HFFc6 (cell line): ENCODE data around the gene RNU6-9. TPM values are rescaled to one million over a fixed set of nuclear protein-coding genes. Genes with fewer than 3 reads are reported as not detected.
A peak's percentile ranks its signal among the peaks of the same experiment; 100 is the strongest.

Experiments
- DNase-seq: peaks from one replicate; pipeline ENCODE4 v3.0.0-alpha.2; 2018
- H3K27ac Mint-ChIP-seq: 2 replicates; pipeline ENCODE4 v1.8.0; 2020; ENCODE audit warnings: mild to moderate bottlenecking, mixed read lengths
- H3K27me3 Mint-ChIP-seq: 2 replicates; pipeline ENCODE4 v1.8.0; 2021; ENCODE audit warnings: mild to moderate bottlenecking, moderate library complexity, mixed read lengths; ENCODE audit not compliant: insufficient read depth
- H3K36me3 Mint-ChIP-seq: 2 replicates; pipeline ENCODE4 v1.8.0; 2021; ENCODE audit warnings: low read depth, mixed read lengths
- H3K4me1 Mint-ChIP-seq: 2 replicates; pipeline ENCODE4 v1.8.0; 2020; ENCODE audit warnings: low read depth, mixed read lengths
- H3K4me3 Mint-ChIP-seq: 2 replicates; pipeline ENCODE4 v1.8.0; 2020; ENCODE audit warnings: mild to moderate bottlenecking, moderate library complexity, mixed read lengths
- H3K9me3 Mint-ChIP-seq: 2 replicates; pipeline ENCODE4 v1.8.0; 2020; ENCODE audit warnings: mild to moderate bottlenecking, mixed read lengths
- CTCF ChIP-seq: fragments of 200-600 bp; sonication (generic); IDR thresholded peaks from 2 replicates; pipeline ENCODE4 v1.5.0; 2021; ENCODE audit warnings: antibody characterized with exemption, mild to moderate bottlenecking
- total RNA-seq, 6 experiments: library from RNA; stranded (reverse); fragmentation: NEBNext Ultra II Directional; extraction: Animal tissue kit (Norgen Biotek cat#: 25700); gene quantifications; 2 replicates in 1 of 6; 3 replicates in 5 of 6; pipeline ENCODE4 v1.2.3, GENCODE V29; 2021

Gene RNU6-9
- total RNA-seq, 6 experiments from 2014 or later = not detected

- H3K27me3 Mint-ChIP-seq = no peaks in the 10 kb centered on the region; the same call in 1 of the 2 replicates
- 0 out of 2 replicates have a peak overlapping the region, but pooled peaks have one; percentile 31 for H3K27ac Mint-ChIP-seq
- DNase-seq = no peak
- peak overlapping the region; percentile 71 for H3K4me3 Mint-ChIP-seq
- peaks cover 11% of the 10 kb centered on the region for H3K4me1 Mint-ChIP-seq
- no peaks in the 10 kb centered on the region for H3K9me3 Mint-ChIP-seq
- H3K36me3 Mint-ChIP-seq = no peaks in the 10 kb centered on the region
- no peak for TF ChIP-seq CTCF
Measured at GRCh38 chr19:911197-912033, 18.1 kb downstream of the RNU6-9 start.

GRCh38 chr19:912181-913079 is 19.1 kb downstream of the RNU6-9 start:
- peaks cover 11% of the 10 kb centered on the region for H3K4me1 Mint-ChIP-seq
- H3K4me3 Mint-ChIP-seq = peak overlapping the region; percentile 78
- no peaks in the 10 kb centered on the region; the same call in 1 of the 2 replicates for H3K27me3 Mint-ChIP-seq
- no peaks in the 10 kb centered on the region for H3K9me3 Mint-ChIP-seq
- no peaks in the 10 kb centered on the region for H3K36me3 Mint-ChIP-seq
- H3K27ac Mint-ChIP-seq = no peak overlapping the region
- DNase-seq = no peak
- TF ChIP-seq CTCF = no peak

- Mint-ChIP-seq H3K4me3 (peak within 1 kb of the TSS; percentile 83), H3K4me1 (peaks cover 11% of the 10 kb centered on the region), H3K9me3 (no peaks in the 10 kb centered on the region), H3K27ac (peak within 1 kb of the TSS; percentile 78), H3K27me3 (peaks cover 2% of the 10 kb centered on the region), H3K36me3 (no peaks in the 10 kb centered on the region)
- TF ChIP-seq CTCF = no peak
- DNase-seq = no peak
Measured at GRCh38 chr19:913080-913748, 19.9 kb downstream of the RNU6-9 start, which contains the start of gene R3HDM4. TSS of gene R3HDM4 (minus strand) at chr19:913219. CDS start at chr19:913157, 62 bp downstream.

GRCh38 chr19:916645-917322 is 23.5 kb downstream of the RNU6-9 start:
- Mint-ChIP-seq H3K27ac (no peak overlapping the region), H3K27me3 (peaks cover 13% of the 10 kb centered on the region), H3K4me1 (peaks cover 7% of the 10 kb centered on the region; the same call in 1 of the 2 replicates), H3K9me3 (no peaks in the 10 kb centered on the region), H3K4me3 (no peak overlapping the region), H3K36me3 (no peaks in the 10 kb centered on the region)
- TF ChIP-seq CTCF = no peak
- DNase-seq = no peak
